K562 (cell line): ENCODE data around the gene CDC37. TPM values are rescaled to one million over a fixed set of nuclear protein-coding genes. Genes with fewer than 3 reads are reported as not detected.

Experiments used
- CBFB ChIP-seq: sonication (generic); formaldehyde crosslinking; IDR thresholded peaks from 2 replicates; pipeline ENCODE4 v1.4.0; 2020; ENCODE audit warnings: mild to moderate bottlenecking, missing genetic modification reagents
- CCNT2 ChIP-seq: IDR thresholded peaks from 2 replicates; pipeline ENCODE4 v1.6.1; 2011; ENCODE audit warnings: borderline replicate concordance, low read depth, mild to moderate bottlenecking, moderate library complexity, mixed read lengths, low read length; ENCODE audit not compliant: insufficient read length; ENCODE audit errors: extremely low read depth
- EGR1 ChIP-seq: fragments of 450-650 bp; conservative IDR thresholded peaks from 2 replicates; pipeline ENCODE4 v1.6.1; 2017; ENCODE audit warnings: mild to moderate bottlenecking
- FIP1L1 ChIP-seq: fragments of 200-400 bp; formaldehyde crosslinking; IDR thresholded peaks from 2 replicates; pipeline ENCODE4 v1.6.1; 2018; ENCODE audit warnings: mild to moderate bottlenecking, low read depth, low read length; ENCODE audit not compliant: poor library complexity, severe bottlenecking
- JUN ChIP-seq, 2 experiments: sonication (generic) in 1 of 2; formaldehyde crosslinking in 1 of 2; IDR thresholded peaks; 2 replicates each; pipeline versions ENCODE4 v1.6.1 to v1.8.0; 2012 to 2022; ENCODE audit warnings: borderline replicate concordance in 2 of 2, mild to moderate bottlenecking in 2 of 2, improper control_type of control experiment in 1 of 2, low read depth in 1 of 2, low read length in 1 of 2, missing genetic modification reagents in 1 of 2
- MYC ChIP-seq, 2 experiments: fragments of 250-450 bp in 1 of 2; sonication (Bioruptor Pico) in 1 of 2; IDR thresholded peaks; 2 replicates each; pipeline versions ENCODE4 v1.5.1 to v1.6.1; 2012 to 2021; ENCODE audit warnings: low read depth in 2 of 2, borderline replicate concordance in 1 of 2, improper control_type of control experiment in 1 of 2, low read length in 1 of 2, mild to moderate bottlenecking in 1 of 2, moderate library complexity in 1 of 2
- RFX1 ChIP-seq: fragments of 450-650 bp; IDR thresholded peaks from 2 replicates; pipeline ENCODE4 v1.6.1; 2016; ENCODE audit warnings: mild to moderate bottlenecking, moderate library complexity
- TCF7L2 ChIP-seq: fragments of 150-350 bp; IDR thresholded peaks from 2 replicates; pipeline ENCODE4 v1.6.1; 2016; ENCODE audit warnings: low read depth, mild to moderate bottlenecking, low read length, moderate library complexity
- ZNF143 ChIP-seq: sonication (generic); formaldehyde crosslinking; IDR thresholded peaks from 2 replicates; pipeline ENCODE4 v1.9.0; 2022; ENCODE audit warnings: mild to moderate bottlenecking, missing genetic modification reagents
- ZNF41 ChIP-seq: fragments of 250-450 bp; sonication (Bioruptor Pico); conservative IDR thresholded peaks from 2 replicates; pipeline ENCODE4 v1.4.0; 2020; ENCODE audit warnings: mild to moderate bottlenecking
- ZNF766 ChIP-seq: fragments of 200-800 bp; sonication (Bioruptor generic); conservative IDR thresholded peaks from 2 replicates; pipeline ENCODE4 v1.6.1; 2016; ENCODE audit warnings: missing genetic modification characterization, missing compliant biosample characterization
- ZNF830 ChIP-seq: fragments of 250-450 bp; sonication (Bioruptor Pico); IDR thresholded peaks from 2 replicates; pipeline ENCODE4 v1.5.0; 2021; ENCODE audit warnings: mild to moderate bottlenecking
- polyA plus RNA-seq, 8 experiments: library from polyadenylated mRNA; depleted of rRNA in 4 of 8; stranded (reverse) in 5 of 8; unstranded in 3 of 8; fragments of >200 nt; fragmentation: Nextera tagmentation in 2 of 8; fragmentation: Illumina TruSeq in 1 of 8; extraction: Ambion mirVana in 2 of 8; extraction: Trizol in 1 of 8; gene quantifications; 2 replicates each; pipeline versions ENCODE4 v1.2.1 to v1.2.3, GENCODE V29; 2011 to 2014; ENCODE audit warnings: inconsistent platforms in 1 of 8, missing spikeins in 1 of 8
- total RNA-seq, 7 experiments: library from RNA; depleted of rRNA in 6 of 7; stranded (reverse); fragments of >200 nt in 6 of 7; fragmentation: Illumina TruSeq in 2 of 7; extraction: Trizol in 2 of 7; gene quantifications; 2 replicates each; pipeline versions ENCODE4 v1.2.1 to v1.2.3, GENCODE V29; 2011 to 2021; ENCODE audit warnings: low replicate concordance in 1 of 7
- TF ChIP-seq, protein P1 (sequence below): fragments of 450-650 bp; IDR thresholded peaks from 2 replicates; pipeline ENCODE4 v1.6.1; 2018; ENCODE audit not compliant: partially characterized antibody
- TF ChIP-seq, protein P2 (sequence below): conservative IDR thresholded peaks from 2 replicates; pipeline ENCODE4 v1.6.1; 2011; ENCODE audit warnings: low read depth, mild to moderate bottlenecking, low read length; ENCODE audit not compliant: control insufficient read depth
- TF ChIP-seq, protein P3 (sequence below), 2 experiments: IDR thresholded peaks; 2 replicates each; pipeline ENCODE4 v1.6.1; 2012; ENCODE audit warnings: improper control_type of control experiment in 2 of 2, low read depth in 2 of 2, low read length in 2 of 2, borderline replicate concordance in 1 of 2
- TF ChIP-seq, protein P4 (sequence below): fragments of 450-650 bp; IDR thresholded peaks from 2 replicates; pipeline ENCODE4 v1.6.1; 2017; ENCODE audit warnings: antibody characterized with exemption

CDC37 gene
- total and polyA plus RNA-seq, 9 of the 15 experiments (the other 6 are each of a cell fraction or from before 2014, with no cell fraction given): 6.6 to 538 (median 227) TPM

DNA sequence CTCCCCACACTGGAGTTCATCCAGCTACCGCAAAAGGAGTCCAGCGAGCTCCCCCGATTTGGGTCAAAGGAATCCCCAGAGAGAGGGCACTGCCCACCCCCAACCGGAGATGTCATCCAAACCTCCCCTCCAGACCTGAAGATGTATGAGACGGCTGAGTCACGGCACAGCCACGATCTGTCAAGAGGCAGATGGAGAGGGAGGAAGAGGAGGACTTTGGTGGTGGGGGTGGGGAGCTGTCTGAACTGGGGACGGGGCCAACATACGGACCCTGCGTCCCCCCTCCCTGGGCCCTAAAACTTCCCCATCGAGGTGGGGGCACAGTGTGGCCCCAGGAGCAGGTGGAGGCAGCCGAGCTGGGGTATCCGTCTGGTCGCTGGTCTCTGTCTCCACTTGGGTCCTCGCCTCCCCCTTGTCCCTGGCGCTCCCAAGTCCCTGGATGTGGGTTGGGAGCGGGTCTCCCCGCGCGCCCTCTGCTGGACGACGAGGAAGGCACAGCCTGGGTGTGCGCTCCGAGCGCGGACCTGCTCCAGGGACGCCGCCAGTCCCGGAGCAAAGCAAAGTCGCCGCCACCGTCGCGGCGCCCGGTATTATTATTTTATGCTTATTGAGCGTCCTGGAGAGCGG is 20.8 kb upstream of the CDC37 start (continued):
- TF ChIP-seq, protein P1, sequence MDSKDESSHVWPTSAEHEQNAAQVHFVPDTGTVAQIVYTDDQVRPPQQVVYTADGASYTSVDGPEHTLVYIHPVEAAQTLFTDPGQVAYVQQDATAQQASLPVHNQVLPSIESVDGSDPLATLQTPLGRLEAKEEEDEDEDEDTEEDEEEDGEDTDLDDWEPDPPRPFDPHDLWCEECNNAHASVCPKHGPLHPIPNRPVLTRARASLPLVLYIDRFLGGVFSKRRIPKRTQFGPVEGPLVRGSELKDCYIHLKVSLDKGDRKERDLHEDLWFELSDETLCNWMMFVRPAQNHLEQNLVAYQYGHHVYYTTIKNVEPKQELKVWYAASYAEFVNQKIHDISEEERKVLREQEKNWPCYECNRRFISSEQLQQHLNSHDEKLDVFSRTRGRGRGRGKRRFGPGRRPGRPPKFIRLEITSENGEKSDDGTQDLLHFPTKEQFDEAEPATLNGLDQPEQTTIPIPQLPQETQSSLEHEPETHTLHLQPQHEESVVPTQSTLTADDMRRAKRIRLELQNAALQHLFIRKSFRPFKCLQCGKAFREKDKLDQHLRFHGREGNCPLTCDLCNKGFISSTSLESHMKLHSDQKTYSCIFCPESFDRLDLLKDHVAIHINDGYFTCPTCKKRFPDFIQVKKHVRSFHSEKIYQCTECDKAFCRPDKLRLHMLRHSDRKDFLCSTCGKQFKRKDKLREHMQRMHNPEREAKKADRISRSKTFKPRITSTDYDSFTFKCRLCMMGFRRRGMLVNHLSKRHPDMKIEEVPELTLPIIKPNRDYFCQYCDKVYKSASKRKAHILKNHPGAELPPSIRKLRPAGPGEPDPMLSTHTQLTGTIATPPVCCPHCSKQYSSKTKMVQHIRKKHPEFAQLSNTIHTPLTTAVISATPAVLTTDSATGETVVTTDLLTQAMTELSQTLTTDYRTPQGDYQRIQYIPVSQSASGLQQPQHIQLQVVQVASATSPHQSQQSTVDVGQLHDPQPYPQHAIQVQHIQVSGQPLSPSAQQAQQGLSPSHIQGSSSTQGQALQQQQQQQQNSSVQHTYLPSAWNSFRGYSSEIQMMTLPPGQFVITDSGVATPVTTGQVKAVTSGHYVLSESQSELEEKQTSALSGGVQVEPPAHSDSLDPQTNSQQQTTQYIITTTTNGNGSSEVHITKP: peak; percentile 86
- TF ChIP-seq MYC (IDR thresholded peaks at IDR 0.05; ENCODE audit: low read depth, low read length) (peak; percentile 67; the same call in 1 of the 2 replicates), MYC (CRISPR knock-in tag; IDR thresholded peaks at IDR 0.05; ENCODE audit: borderline replicate concordance, low read depth) (no peak), JUN (IDR thresholded peaks at IDR 0.05; ENCODE audit: borderline replicate concordance, low read depth, low read length) (no peak), JUN (CRISPR knock-in tag; IDR thresholded peaks at IDR 0.05; ENCODE audit: borderline replicate concordance) (0 out of 2 replicates have a peak, but pooled peaks have one; percentile 78), ZNF41 (CRISPR knock-in tag) (no peak), FIP1L1 (peak; percentile 89), ZNF830 (CRISPR knock-in tag) (peak; percentile 82; the same call in 1 of the 2 replicates), EGR1 (peak; percentile 52; the same call in 1 of the 2 replicates), ZNF766 (CRISPR knock-in tag) (no peak), RFX1 (no peak), CBFB (CRISPR knock-in tag) (peak; percentile 80; the same call in 1 of the 2 replicates), TCF7L2 (0 out of 2 replicates have a peak, but pooled peaks have one; percentile 15), ZNF143 (CRISPR knock-in tag) (no peak; the same call in 1 of the 2 replicates), CCNT2 (peak; percentile 59)
- TF ChIP-seq, protein P2, sequence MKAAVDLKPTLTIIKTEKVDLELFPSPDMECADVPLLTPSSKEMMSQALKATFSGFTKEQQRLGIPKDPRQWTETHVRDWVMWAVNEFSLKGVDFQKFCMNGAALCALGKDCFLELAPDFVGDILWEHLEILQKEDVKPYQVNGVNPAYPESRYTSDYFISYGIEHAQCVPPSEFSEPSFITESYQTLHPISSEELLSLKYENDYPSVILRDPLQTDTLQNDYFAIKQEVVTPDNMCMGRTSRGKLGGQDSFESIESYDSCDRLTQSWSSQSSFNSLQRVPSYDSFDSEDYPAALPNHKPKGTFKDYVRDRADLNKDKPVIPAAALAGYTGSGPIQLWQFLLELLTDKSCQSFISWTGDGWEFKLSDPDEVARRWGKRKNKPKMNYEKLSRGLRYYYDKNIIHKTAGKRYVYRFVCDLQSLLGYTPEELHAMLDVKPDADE: peak; percentile 50; the same call in 1 of the 2 replicates
- TF ChIP-seq, protein P3, sequence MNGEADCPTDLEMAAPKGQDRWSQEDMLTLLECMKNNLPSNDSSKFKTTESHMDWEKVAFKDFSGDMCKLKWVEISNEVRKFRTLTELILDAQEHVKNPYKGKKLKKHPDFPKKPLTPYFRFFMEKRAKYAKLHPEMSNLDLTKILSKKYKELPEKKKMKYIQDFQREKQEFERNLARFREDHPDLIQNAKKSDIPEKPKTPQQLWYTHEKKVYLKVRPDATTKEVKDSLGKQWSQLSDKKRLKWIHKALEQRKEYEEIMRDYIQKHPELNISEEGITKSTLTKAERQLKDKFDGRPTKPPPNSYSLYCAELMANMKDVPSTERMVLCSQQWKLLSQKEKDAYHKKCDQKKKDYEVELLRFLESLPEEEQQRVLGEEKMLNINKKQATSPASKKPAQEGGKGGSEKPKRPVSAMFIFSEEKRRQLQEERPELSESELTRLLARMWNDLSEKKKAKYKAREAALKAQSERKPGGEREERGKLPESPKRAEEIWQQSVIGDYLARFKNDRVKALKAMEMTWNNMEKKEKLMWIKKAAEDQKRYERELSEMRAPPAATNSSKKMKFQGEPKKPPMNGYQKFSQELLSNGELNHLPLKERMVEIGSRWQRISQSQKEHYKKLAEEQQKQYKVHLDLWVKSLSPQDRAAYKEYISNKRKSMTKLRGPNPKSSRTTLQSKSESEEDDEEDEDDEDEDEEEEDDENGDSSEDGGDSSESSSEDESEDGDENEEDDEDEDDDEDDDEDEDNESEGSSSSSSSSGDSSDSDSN (IDR thresholded peaks at IDR 0.05; ENCODE audit: borderline replicate concordance in 1 of 2, low read depth in 2 of 2, low read length in 2 of 2): 0 out of 4 replicates have a peak, but pooled peaks of 1 of the 2 experiments have one; percentile 44
- TF ChIP-seq, protein P4, sequence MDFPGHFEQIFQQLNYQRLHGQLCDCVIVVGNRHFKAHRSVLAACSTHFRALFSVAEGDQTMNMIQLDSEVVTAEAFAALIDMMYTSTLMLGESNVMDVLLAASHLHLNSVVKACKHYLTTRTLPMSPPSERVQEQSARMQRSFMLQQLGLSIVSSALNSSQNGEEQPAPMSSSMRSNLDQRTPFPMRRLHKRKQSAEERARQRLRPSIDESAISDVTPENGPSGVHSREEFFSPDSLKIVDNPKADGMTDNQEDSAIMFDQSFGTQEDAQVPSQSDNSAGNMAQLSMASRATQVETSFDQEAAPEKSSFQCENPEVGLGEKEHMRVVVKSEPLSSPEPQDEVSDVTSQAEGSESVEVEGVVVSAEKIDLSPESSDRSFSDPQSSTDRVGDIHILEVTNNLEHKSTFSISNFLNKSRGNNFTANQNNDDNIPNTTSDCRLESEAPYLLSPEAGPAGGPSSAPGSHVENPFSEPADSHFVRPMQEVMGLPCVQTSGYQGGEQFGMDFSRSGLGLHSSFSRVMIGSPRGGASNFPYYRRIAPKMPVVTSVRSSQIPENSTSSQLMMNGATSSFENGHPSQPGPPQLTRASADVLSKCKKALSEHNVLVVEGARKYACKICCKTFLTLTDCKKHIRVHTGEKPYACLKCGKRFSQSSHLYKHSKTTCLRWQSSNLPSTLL: peak; percentile 99
